Peyer's patch (tissue), 4 donors: ENCODE measurements around the gene CYP2A13.

ENCODE experiments used
- POLR2A ChIP-seq, 2 donors: fragments of 450-650 bp; IDR thresholded peaks; one replicate each; pipeline ENCODE4 v1.5.1; 2017; ENCODE audit warnings: antibody characterized with exemption in 2 of 2, mild to moderate bottlenecking in 2 of 2, moderate library complexity in 2 of 2
- TF ChIP-seq, protein P1 (sequence below), 6 experiments: fragments of 450-650 bp in 4 of 6; fragments of 200-600 bp in 2 of 6; sonication (generic) in 1 of 6; IDR thresholded peaks; one replicate each; pipeline ENCODE4 v1.5.1; 2017 to 2019; ENCODE audit warnings: antibody characterized with exemption in 6 of 6, mild to moderate bottlenecking in 3 of 6, moderate library complexity in 1 of 6

DNA sequence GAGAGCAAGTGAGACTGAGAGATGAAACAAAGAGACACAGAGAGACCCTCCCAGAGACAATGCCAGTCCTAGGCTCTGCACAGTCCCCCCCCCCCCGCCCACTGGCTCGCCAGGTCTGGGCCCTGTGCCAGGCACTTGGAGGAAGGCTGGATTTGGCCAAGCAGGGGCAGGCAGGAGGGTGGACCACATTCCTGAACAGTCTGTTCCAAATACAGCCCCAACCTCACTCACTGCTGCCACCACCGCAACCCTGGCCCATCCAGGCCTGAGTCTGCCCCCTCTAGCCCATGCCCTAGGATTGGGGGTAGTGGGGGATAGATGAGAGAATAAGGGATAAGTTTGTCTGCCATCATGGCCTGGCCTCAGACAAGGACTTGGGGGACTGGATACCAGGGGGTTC, 45.0 kb downstream of the CYP2A13 start:
- TF ChIP-seq, protein P1, sequence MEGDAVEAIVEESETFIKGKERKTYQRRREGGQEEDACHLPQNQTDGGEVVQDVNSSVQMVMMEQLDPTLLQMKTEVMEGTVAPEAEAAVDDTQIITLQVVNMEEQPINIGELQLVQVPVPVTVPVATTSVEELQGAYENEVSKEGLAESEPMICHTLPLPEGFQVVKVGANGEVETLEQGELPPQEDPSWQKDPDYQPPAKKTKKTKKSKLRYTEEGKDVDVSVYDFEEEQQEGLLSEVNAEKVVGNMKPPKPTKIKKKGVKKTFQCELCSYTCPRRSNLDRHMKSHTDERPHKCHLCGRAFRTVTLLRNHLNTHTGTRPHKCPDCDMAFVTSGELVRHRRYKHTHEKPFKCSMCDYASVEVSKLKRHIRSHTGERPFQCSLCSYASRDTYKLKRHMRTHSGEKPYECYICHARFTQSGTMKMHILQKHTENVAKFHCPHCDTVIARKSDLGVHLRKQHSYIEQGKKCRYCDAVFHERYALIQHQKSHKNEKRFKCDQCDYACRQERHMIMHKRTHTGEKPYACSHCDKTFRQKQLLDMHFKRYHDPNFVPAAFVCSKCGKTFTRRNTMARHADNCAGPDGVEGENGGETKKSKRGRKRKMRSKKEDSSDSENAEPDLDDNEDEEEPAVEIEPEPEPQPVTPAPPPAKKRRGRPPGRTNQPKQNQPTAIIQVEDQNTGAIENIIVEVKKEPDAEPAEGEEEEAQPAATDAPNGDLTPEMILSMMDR (IDR thresholded peaks at IDR 0.05): no peak
- no peak for TF ChIP-seq POLR2A (IDR thresholded peaks at IDR 0.05)
